NCI-H1092 treated with DMSO at 0.1 percent for 48 hours (cell line): ENCODE measurements around the gene CMIP.
A peak's percentile ranks its signal among the peaks of the same experiment; 100 is the strongest.
"Not testable (repeated sequence)": the region's sequence is repeated elsewhere in the genome, so short reads cannot be mapped to it uniquely, and the experiment has no call there.

ENCODE experiments used
- DNase-seq: peaks from one replicate; lab custom pipeline; 2025; lab: John Stamatoyannopoulos, UW

The CMIP gene

GRCh38 chr16:81444448-81445121 is at the start of gene CMIP:
TSS of gene CMIP (plus strand) at chr16:81444808.
- peak; percentile 67 for DNase-seq

DNA sequence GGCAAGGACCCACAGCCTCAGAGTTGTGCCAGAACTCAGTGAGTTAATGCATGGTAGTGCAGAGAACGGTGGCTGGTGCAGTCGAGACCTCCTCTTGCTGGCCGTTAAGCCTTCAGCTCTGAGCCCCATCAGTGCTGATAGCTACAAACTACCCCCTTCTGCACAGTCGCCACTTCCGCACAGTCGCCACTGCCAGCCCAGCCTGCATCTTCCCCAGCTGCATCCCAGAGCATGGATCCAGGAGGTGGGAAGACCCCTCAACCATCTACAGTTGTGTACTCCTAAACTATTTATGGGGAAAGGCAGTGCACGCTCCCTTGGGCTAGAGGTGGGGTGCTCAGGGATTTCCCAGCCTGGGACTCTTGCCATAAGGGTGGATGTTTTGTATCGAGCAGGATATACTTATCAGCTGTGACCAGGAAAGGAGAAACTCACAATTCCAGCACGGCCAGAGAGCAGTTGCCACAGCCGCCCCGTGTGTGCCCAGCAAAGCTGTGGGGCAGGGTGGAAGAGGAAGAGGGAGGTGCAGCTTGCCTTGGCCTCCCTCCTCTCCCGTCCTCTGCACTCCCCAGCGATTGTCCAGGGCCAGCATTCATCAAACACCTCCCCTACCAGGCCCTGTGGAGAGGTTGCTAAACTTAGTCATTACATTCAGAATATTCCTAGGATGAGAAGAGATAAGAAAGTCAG is 49.5 kb upstream of the CMIP start:
- no peak for DNase-seq

- DNase-seq: no peak
Observed at GRCh38 chr16:81397058-81397878, 47.3 kb upstream of the CMIP start.

- DNase-seq: no peak
Observed at GRCh38 chr16:81397879-81398520, 46.6 kb upstream of the CMIP start.

- no peak for DNase-seq
Observed at GRCh38 chr16:81399909-81400308, 44.7 kb upstream of the CMIP start.

DNA sequence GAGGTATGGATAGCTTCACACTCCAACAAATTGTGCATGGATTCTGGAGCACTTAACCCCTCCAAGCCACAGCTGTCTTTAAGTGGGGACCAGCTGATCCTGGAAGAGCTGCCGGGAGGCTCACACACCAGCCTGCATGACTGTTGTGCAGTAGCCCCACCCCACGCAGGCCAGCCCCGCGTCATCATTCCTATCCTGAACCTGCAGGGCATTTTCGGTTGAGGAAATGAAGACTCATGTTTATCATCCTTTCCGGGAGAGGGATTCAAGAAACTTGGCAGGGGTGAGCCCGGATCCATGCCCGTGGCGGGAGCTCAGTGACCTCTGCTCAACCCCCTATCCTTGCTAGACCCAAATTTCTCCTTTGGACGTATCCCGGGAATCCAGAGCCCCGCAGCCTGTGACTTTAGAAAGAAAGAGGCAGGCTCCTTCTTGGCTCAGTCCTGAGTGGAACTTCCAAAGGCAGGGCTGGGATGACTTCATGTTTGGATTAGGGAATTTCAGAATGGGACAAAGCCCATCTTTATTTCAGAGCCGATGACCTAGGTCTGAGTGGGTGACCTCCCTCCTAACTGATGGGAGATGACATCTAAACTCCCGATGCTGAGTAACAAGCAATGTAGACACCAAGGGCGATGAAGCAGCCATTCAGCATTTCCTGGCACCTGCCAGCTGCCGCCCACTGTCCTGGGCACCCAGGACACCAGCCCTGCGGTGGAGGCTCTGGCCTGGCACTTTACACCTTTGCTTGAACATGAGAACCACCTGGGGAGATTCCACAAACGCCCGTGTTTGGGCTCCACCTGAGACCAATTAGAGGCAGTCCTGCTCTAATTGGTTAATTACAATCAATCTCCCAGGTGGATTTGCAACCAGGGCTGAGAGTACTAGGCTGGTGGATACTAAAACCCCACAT is 43.3 kb upstream of the CMIP start:
- no peak for DNase-seq

GRCh38 chr16:81403208-81403600 is 41.4 kb upstream of the CMIP start:
- no peak for DNase-seq

GRCh38 chr16:81403601-81404391 is 40.8 kb upstream of the CMIP start:
- DNase-seq: peak; percentile 56

- DNase-seq: not testable (repeated sequence)
Observed at GRCh38 chr16:81405002-81405401, 39.6 kb upstream of the CMIP start.

DNA sequence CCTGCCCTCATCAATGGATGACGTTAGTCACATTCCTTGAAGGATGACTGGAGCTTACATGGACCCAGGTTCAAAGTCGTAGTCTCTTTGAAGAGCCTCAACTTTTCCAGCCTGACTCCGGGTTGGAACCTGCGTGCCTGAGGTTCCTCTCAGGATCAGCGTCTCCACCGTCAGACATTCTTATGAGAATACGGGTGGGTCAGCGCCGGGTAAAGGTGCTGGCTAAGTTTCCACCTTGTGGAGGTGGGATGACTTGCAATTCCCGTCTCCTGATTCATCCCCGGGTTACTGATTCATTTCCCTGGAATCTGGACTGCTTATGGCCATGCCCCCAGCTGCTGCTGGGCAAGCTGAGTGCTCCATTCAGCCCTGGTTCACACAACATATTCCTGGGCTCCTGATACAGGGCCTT is 38.9 kb upstream of the CMIP start:
- DNase-seq: no peak

GRCh38 chr16:81408409-81408950 is 36.1 kb upstream of the CMIP start:
- DNase-seq: no peak

DNA sequence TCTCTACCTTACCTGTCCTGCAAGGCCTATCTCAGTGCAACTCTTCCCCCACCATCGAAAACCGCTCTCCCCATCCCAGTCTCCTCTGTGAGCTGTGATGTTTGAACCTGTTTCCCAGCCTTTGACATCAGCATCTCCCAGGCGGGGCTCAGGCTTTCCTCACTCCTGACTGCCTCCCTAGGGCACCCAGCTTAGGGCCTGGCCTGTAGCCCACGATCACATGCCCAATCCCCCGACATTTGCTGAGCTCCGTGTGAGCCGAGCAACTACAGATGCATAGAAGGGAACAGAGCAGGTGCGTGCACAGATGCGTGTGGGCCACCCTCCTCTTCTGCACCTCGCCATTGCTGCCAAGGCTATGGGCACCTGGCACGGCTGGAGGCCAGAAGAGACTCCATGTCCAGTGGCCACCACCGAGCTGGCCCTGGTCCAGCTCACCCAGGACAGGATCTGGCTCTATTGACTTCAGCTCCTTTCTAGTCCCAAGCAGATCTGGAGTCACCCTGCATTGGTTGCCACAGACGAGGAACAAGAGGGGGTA is 35.5 kb upstream of the CMIP start:
- DNase-seq: no peak

DNA sequence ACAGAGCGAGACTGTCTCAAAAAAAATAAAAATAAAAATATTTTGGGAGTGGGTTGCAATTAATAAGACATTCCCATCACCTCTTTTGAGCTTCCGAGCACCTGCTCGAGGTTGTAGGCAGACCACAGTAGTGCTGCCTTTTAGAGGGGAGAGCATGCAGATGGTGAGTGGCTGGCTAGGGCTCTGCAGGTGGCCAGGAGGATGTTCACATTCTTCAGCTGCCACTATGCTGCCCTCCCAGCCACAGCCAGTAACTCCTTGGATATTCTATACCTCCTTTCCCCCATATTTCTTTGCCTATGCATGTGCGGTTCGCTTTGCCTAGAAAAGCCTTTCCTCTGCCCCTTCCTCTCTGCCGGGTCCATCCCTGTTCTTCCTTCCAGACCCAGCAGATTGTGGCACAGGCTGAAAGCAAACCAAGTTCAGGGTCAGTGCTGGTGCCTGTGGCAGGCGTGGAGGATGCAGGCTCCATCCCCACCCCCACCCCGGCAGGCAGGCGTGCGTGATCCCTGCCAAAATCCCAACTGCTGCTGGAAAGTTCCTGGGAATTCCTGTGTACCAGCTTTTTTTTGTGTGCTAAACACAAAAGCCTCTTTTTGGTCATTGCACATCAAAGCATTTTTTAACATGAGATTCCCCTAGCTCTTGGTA is 33.8 kb upstream of the CMIP start:
- no peak for DNase-seq

DNA sequence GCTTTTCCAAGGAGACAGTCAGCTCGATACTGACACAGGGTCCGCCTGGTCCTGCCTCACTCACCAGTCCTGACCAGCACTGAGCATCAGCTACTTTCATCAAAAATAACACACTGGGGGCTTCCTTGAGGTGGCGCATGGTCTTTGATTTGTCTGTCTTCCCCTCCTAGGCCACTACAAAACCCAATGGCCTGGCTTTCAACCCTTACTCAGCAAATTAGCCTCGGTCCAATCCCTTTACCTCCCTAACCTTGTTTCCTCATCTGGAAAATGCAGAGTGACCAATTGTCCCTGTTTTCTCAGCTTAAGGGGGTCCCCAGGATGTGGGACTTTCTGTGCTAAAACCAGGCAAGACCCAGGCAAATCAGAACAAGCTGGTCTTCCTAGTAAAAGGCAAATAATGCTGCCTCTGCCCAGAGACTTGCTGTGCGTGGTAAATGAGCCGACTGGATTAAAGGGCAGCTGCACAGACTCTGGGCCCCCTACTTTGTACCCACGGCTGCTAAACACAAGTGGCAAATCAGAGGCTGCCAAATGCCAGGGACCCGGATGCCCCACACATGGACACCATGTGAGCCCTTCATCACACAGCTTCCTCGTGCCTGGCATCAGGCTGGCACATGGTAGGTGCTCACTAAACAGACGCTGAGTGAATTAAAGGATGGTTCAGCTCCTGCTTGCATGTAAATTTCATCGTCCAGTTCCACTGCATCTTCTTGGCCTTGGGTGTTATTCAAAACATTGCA is 31.2 kb upstream of the CMIP start:
- DNase-seq: no peak

DNA sequence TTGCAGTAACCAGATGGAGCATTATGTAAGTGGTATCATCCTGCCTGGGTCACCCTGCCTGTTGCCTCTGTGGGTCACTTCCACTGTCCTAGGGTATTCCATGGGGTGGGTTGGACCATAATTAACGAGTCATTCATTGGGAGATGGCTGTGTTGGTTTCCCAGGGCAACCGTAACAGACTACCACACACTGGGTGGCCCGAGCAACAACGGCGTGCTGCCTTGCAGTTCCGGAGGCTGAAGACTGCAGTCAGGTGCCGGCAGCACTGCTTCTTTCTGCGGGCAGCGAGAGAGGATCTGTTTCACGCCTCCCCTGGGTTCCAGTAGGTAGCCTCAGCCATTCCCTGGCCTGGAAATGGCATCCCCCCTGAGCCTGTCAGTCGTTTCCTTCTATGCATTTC is 28.9 kb upstream of the CMIP start:
- DNase-seq: no peak

- DNase-seq: no peak
Observed at GRCh38 chr16:81416749-81417148, 27.9 kb upstream of the CMIP start.

GRCh38 chr16:81417210-81417609 is 27.4 kb upstream of the CMIP start:
- DNase-seq: no peak

- no peak for DNase-seq
Observed at GRCh38 chr16:81419806-81420205, 24.8 kb upstream of the CMIP start.

DNA sequence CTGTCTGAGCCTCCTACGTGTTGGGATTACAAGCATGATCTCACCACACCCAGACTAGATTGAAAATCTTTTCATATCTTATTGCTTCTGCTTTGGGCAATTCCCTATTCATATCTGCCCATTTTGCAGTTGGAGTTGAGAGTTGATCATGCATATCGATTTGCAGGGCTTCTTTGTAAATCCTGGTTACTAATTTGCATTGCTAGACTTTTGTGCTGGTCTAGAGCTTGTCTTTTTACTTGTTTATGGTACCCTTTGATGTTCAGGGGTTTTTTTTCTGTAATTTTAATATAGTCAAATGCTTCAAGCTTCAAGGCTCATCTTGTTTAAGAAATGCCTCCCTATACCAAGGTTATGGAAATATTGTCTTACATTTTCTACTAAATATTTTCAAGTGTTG is 23.5 kb upstream of the CMIP start:
- DNase-seq: no peak
